Esophagus squamous epithelium (tissue), 5 donors: Measurements from ENCODE around the gene KIF22. TPM values are rescaled to one million over a fixed set of nuclear protein-coding genes. Genes with fewer than 3 reads are reported as not detected.
"Not testable (repeated sequence)": the region's sequence is repeated elsewhere in the genome, so short reads cannot be mapped to it uniquely, and the experiment has no call there.

Experiments used
- DNase-seq: peaks from one replicate; lab custom pipeline; 2025; lab: John Stamatoyannopoulos, UW
- H3K27ac ChIP-seq, 4 donors: fragments of 200-600 bp; sonication (generic); one replicate each; pipeline ENCODE4 v1.5.1; 2016 to 2019; ENCODE audit warnings: mild to moderate bottlenecking in 1 of 4
- H3K27me3 ChIP-seq, 4 donors: fragments of 200-600 bp; sonication (generic); 1 replicate in 3 of 4; 2 replicates in 1 of 4; pipeline versions ENCODE4 v1.5.1 to v1.6.0; 2017 to 2021; ENCODE audit warnings: antibody characterized with exemption in 1 of 4
- H3K36me3 ChIP-seq, 3 donors: fragments of 200-600 bp; sonication (generic); one replicate each; pipeline ENCODE4 v1.5.1; 2016 to 2019
- H3K4me1 ChIP-seq, 3 donors: fragments of 200-600 bp; sonication (generic); one replicate each; pipeline ENCODE4 v1.5.1; 2017 to 2019
- H3K4me3 ChIP-seq, 4 donors: fragments of 200-600 bp; sonication (generic); 1 replicate in 3 of 4; 2 replicates in 1 of 4; pipeline ENCODE4 v1.5.1; 2016 to 2019; ENCODE audit warnings: mild to moderate bottlenecking in 2 of 4, moderate library complexity in 1 of 4
- H3K9me3 ChIP-seq, 3 donors: fragments of 200-600 bp; sonication (generic); one replicate each; pipeline ENCODE4 v1.5.1; 2016 to 2019
- CTCF ChIP-seq, 6 experiments: fragments of 450-650 bp in 4 of 6; fragments of 200-600 bp in 2 of 6; sonication (generic) in 2 of 6; IDR thresholded peaks; one replicate each; pipeline ENCODE4 v1.5.1; 2016 to 2019; ENCODE audit warnings: antibody characterized with exemption in 6 of 6, mild to moderate bottlenecking in 4 of 6, moderate library complexity in 4 of 6
- POLR2A ChIP-seq, 4 donors: fragments of 450-650 bp; IDR thresholded peaks; one replicate each; pipeline ENCODE4 v1.6.1; 2017; ENCODE audit warnings: antibody characterized with exemption in 4 of 4, mild to moderate bottlenecking in 4 of 4, moderate library complexity in 3 of 4
- WGBS, 2 donors: methylation state at CpG; one replicate each; pipeline ENCODE4 v1.1.5; 2018; 5-methylcytosine and 5-hydroxymethylcytosine counted together
- intact Hi-C: fragments of 100-400 bp; cut with DNase I; formaldehyde crosslinking; loops from one replicate; pipeline ENCODE4 v1.15.0; 2022
- total RNA-seq, 4 donors: library from RNA; depleted of rRNA; stranded (reverse); fragments of >200 nt; gene quantifications; one replicate each; pipeline ENCODE4 v1.1.0, GENCODE V29; 2016
- donor health status: DM: yes; HTN: yes; CAD: no.

KIF22 gene
- total RNA-seq, 4 donors from 2014 or later, result 31.0 to 46.3 (median 37.6) TPM

DNA sequence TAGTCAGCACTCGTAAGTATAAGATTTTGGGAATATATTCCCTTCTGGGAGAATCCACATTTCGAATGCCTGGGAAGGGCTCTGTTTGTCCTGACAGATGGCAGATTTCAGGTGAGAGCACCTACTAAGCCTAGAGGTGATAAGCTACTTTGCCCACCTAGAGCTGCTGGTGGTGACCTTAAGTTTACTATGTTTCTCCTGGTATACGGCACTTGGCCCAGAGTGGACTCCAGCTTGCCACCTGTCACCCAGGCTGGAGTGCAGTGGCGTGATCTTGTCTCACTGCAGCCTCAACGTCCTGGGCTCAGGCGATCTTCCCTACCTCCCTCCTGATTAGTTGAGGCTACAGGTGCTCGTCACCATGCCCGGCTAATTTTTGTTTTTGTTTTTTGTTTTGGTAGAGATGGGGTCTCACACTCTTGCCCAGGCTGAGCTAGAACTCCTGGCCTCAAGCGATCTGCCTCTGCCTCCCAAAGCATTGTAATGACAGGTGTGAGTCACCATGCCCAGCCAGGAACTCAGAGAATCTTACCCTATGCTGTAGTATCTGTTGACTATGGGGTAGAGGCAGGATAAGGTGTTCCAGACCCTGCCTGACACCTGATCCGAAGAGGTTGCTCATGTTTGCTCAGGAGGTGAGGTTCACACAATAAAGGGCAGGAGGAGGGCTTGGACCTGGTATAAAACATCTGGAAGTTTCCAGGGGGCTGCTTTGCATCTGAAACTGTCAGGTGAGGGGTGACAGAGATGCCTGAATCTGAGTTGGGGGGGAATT is 12.8 kb upstream of the KIF22 start, which contains the start of gene ZG16:
ZG16 (plus strand) TSS at position 681 of the 775 bp plus-strand sequence. CDS start 1,011 bp downstream, outside the sequence.
- peaks cover 0 to 20% (median 0%) of the 10 kb centered on the region in 4 donors for H3K27me3 ChIP-seq
- H3K4me1 ChIP-seq, result no peaks in the 10 kb centered on the region
- TF ChIP-seq POLR2A (IDR thresholded peaks at IDR 0.05), result no peak
- TF ChIP-seq CTCF (IDR thresholded peaks at IDR 0.05), result no peak
- intact Hi-C loops, result no loop called here
- no peaks in the 10 kb centered on the region for H3K36me3 ChIP-seq
- H3K4me3 ChIP-seq, result no peak within 1 kb of the TSS
- no peak for DNase-seq
- no peak within 1 kb of the TSS for H3K27ac ChIP-seq
- H3K9me3 ChIP-seq, result no peaks in the 10 kb centered on the region
- 78 to 85% methylated on average over 9 of the region's 10 CpGs for WGBS, 2 donors

DNA sequence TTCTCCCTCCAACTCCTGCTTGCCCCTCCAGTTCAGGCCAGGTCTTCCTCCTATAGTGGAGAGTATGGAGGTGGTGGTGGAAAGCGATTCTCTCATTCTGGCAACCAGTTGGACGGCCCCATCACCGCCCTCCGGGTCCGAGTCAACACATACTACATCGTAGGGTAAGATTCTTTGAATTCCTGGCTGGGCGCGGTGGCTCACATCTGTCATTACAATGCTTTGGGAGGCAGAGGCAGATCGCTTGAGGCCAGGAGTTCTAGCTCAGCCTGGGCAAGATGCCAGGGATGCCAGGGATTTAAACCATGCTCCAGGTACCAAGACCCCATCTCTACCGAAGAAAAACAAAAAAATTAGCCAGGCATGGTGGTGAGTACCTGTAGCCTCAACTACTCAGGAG is 11.1 kb upstream of the KIF22 start:
- peaks cover 0 to 20% (median 0%) of the 10 kb centered on the region in 4 donors for H3K27me3 ChIP-seq
- DNase-seq, result no peak
- H3K27ac ChIP-seq, result no peak overlapping the region
- WGBS, 2 donors, result 51 to 52% methylated on average over 7 to 8 of the region's 10 CpGs
- TF ChIP-seq CTCF (IDR thresholded peaks at IDR 0.05) (no peak), POLR2A (IDR thresholded peaks at IDR 0.05) (no peak)
- no peaks in the 10 kb centered on the region for H3K36me3 ChIP-seq
- peaks cover 0 to 8% (median 4%) of the 10 kb centered on the region in 3 donors for H3K4me1 ChIP-seq
- intact Hi-C loops, result no loop called here
- H3K9me3 ChIP-seq, result no peaks in the 10 kb centered on the region
- no peak overlapping the region for H3K4me3 ChIP-seq

DNA sequence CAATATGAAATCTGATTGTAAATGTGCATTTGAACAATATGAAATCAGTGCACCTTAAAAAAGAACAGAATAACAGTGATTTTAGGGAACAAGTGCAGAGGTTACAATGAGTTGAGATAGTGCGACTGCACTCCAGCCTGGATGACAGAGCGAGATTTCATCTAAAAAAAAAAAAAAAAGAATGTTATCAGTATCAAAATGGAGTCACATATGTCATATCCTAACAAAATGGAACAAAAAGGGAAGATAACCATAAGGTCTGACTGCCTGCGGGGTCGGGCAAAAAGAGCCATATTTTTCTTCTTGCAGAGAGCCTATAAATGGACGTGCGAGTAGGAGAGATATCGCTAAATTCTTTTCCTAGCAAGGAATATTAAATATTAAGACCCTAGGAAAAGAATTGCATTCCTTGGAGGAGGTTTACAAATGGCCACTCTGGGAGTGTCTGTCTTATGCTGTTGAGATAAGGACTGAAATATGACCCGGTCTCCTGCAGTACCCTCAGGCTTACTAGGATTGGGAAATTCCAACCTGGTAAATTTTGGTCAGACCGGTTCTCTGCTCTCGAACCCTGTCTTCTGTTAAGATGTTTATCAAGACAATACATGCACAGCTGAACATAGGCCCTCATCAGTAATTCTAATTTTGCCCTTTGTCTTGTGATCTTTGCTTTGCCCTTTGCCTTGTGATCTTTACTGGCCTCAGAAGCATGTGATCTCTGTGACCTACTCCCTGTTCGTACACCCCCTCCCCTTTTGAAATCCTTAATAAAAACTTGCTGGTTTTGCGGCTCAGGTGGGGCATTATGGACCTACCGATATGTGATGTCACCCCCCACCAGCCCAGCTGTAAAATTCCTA is 7.2 kb upstream of the KIF22 start:
- peaks cover 4 to 22% (median 9%) of the 10 kb centered on the region in 3 donors for H3K4me1 ChIP-seq
- WGBS, 2 donors, result 68 to 75% methylated on average over 13 of the region's 13 CpGs
- peaks cover 0 to 17% (median 0%) of the 10 kb centered on the region in 4 donors for H3K27me3 ChIP-seq
- not testable (repeated sequence) for H3K4me3 ChIP-seq, DNase-seq, H3K9me3 ChIP-seq, H3K36me3 ChIP-seq, H3K27ac ChIP-seq
- intact Hi-C loops, result loop anchor here (5.0 kb wide), 1 partner anchor 66 kb away; no protein-coding TSS in a partner anchor

GRCh38 chr16:29784157-29784556 is 6.4 kb upstream of the KIF22 start:
- Histone ChIP-seq H3K27ac (no peak overlapping the region), H3K4me1 (peaks cover 4 to 22% (median 9%) of the 10 kb centered on the region in 3 donors), H3K27me3 (peaks cover 0 to 13% (median 0%) of the 10 kb centered on the region in 4 donors), H3K4me3 (no peak overlapping the region), H3K36me3 (no peaks in the 10 kb centered on the region), H3K9me3 (no peaks in the 10 kb centered on the region)
- 80 to 88% methylated on average over 2 of the region's 2 CpGs for WGBS, 2 donors
- DNase-seq, result no peak
- no peak for TF ChIP-seq POLR2A (IDR thresholded peaks at IDR 0.05)
- TF ChIP-seq CTCF (IDR thresholded peaks at IDR 0.05), result no peak
- intact Hi-C loops, result loop anchor here (5.0 kb wide), 1 partner anchor 67 kb away; no protein-coding TSS in a partner anchor

DNA sequence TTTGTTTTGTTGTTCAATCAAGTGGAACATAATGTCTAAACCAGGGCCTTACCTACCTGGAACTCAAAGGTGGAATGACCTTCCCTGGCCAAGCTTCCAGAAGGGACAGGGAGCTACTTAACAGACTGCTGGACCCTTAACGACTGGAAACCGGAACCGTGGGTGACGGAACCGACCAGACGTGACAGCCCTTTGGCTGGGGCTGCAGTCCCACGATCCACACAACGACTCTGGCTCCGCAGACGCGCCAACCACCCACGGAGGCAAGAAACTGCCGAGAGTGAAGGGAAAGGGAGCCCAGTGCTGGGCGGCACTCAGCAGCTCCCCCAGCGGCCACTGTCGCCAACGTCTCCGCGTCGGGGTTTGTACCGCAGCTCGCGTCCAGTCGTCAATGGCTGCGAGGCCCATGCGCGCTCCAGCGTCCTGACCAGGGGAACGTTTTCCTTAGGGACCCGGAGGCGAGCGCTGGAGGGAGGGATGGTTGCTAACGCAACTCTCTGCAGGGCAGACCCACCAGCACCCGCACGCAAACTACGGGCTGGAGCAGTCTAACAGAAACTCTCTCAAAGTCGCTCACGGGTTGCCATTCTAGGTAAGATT is 5.5 kb upstream of the KIF22 start:
- Histone ChIP-seq H3K27ac (peak overlapping the region in 1 of 4 donors; percentile 23), H3K4me3 (peak overlapping the region; percentile 4 to 45 (median 28)), H3K27me3 (peaks cover 0 to 5% (median 0%) of the 10 kb centered on the region in 4 donors), H3K36me3 (no peaks in the 10 kb centered on the region), H3K9me3 (no peaks in the 10 kb centered on the region), H3K4me1 (peaks cover 7 to 29% (median 14%) of the 10 kb centered on the region in 3 donors)
- 22 to 44% methylated on average over 12 to 19 of the region's 38 CpGs for WGBS, 2 donors
- no peak for DNase-seq
- TF ChIP-seq CTCF (IDR thresholded peaks at IDR 0.05), result peak; percentile 49 to 83 (median 72)
- no peak for TF ChIP-seq POLR2A (IDR thresholded peaks at IDR 0.05)
- intact Hi-C loops, result loop anchor here (5.0 kb wide), 1 partner anchor 68 kb away; no protein-coding TSS in a partner anchor

DNA sequence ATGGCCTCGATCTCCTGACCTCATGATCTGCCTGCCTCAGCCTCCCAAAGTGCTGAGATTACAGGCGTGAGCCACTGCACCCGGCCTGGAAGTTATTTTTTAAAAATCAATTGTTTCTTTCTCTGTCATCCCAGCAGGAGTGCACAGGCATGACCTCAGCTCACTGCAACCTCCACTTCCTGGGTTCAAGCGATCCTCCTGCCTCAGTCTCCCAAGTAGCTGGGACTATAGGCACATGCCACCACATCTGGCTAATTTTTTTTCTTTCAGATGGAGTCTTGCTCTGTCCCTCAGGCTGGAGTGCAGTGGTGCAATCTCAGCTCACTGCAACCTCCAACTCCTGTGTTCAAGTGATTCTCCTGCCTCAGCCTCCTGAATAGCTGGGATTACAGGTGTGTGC is 3.4 kb upstream of the KIF22 start:
- intact Hi-C loops, H3K4me3 ChIP-seq, DNase-seq, H3K27ac ChIP-seq, H3K9me3 ChIP-seq, H3K36me3 ChIP-seq, H3K27me3 ChIP-seq: not testable (repeated sequence)
- WGBS, 2 donors, result 81 to 84% methylated on average over 3 to 4 of the region's 4 CpGs
- peaks cover 17 to 45% (median 26%) of the 10 kb centered on the region in 3 donors for H3K4me1 ChIP-seq
